Subcutaneous adipose tissue (tissue), 4 donors: ENCODE results near the gene AKR7A3. TPM values are rescaled to one million over a fixed set of nuclear protein-coding genes. Genes with fewer than 3 reads are reported as not detected.

Experiments
- total RNA-seq, 4 donors: library from RNA; depleted of rRNA; stranded (reverse); fragments of >200 nt; gene quantifications; one replicate each; pipeline ENCODE4 v1.1.0, GENCODE V29; 2016
- TF ChIP-seq, protein P1 (sequence below): fragments of 450-650 bp; IDR thresholded peaks from one replicate; pipeline ENCODE4 v1.5.1; 2016; ENCODE audit warnings: low read depth, mild to moderate bottlenecking, control low read depth, antibody characterized with exemption, moderate library complexity

The AKR7A3 gene
- total RNA-seq, 4 donors from 2014 or later: 0.51 to 2.4 (median 2.0) TPM; not detected in 1

DNA sequence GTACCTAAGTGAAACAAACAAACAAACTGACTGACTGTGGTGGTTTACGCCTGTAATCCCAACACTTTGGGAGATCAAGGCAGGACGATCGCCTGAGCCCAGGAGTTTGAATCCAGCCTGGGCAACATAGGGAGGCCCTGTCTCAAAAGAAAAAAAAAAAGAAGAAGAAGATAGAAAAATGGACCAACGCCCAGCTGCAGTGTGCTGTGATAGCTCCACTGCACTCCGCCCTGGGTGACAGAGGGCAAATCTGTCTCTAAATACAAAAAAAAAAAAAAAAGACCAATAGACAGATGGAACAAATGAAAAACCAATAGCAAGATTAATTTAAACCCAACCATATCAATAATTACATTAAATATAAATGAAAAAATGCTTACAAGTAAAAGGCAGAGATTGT, 13.9 kb downstream of the AKR7A3 start:
- TF ChIP-seq, protein P1, sequence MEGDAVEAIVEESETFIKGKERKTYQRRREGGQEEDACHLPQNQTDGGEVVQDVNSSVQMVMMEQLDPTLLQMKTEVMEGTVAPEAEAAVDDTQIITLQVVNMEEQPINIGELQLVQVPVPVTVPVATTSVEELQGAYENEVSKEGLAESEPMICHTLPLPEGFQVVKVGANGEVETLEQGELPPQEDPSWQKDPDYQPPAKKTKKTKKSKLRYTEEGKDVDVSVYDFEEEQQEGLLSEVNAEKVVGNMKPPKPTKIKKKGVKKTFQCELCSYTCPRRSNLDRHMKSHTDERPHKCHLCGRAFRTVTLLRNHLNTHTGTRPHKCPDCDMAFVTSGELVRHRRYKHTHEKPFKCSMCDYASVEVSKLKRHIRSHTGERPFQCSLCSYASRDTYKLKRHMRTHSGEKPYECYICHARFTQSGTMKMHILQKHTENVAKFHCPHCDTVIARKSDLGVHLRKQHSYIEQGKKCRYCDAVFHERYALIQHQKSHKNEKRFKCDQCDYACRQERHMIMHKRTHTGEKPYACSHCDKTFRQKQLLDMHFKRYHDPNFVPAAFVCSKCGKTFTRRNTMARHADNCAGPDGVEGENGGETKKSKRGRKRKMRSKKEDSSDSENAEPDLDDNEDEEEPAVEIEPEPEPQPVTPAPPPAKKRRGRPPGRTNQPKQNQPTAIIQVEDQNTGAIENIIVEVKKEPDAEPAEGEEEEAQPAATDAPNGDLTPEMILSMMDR: no peak

DNA sequence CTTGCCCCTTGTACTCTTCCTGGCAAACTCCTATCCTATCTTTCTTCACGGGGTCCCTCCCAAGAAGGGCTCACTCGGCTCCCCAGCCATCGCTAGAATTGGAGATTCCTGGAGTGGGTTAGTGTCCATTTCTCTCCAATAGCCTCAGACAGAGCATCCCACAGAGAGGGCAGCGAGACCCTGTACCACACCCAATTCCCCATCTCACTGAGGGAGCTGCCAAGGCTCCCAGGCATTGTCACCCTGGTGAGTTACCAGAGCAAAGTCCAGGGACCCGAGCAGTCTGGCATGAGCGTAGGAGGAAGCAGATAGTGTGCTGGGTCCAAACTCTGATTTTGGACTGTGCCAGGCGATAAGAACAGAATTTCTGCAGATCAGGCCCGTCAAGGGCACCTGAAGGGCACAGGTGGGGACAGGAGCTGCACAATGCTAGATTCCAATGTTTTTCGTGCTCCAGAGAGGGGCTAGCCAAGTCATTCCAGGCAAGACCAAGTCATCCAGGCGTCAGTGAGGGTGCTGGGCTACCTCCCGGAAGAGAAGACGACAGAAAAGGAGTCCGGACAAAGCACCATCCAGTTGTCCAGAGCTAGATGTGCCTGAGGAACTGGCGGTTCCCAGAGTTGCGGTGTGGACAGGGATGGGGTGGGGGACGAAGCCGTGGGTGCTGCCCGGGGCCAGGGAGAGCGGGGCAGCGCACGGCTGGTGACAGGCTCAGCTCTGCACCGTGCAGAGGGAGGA, 15.3 kb downstream of the AKR7A3 start:
- TF ChIP-seq, protein P1: no peak

DNA sequence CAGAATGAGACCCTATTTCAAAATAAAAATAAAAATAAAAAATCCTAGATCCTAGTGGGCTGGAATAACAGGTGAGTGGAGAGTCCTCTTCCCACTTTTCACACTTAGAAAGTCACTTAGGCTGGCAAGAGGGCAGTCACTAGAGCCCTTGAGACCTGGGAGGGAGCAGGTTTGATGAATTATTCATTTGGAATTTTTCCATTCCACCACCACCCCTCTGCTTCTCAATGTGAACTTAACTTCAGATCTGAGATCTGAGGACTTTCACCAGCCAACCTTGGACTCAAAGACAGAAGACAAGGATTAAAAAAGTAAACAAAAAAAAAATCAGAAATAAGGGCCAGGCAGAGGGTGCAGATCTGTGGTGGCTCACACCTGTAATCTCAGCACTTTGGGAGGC, 16.5 kb downstream of the AKR7A3 start:
- TF ChIP-seq, protein P1: no peak

DNA sequence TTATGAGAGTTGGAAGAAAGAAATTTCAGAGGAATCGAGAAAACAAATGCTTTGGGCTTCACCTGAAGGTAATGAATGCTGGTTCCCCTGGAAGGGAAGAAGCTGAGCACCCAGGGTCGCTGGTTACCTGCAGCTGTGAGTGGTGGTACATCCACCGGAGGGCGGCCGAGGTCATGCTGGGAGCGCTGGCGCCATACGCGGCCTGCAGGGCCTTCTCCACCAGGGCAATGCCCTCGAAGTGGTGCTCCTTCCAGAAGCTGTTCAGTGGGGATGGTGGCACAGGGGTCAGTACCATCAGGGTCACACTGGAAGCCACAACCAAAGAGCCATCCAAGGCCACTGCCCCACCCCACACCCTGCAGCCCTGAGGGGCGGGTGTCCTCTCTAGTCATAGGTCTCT, 20.1 kb downstream of the AKR7A3 start:
- TF ChIP-seq, protein P1: no peak

DNA sequence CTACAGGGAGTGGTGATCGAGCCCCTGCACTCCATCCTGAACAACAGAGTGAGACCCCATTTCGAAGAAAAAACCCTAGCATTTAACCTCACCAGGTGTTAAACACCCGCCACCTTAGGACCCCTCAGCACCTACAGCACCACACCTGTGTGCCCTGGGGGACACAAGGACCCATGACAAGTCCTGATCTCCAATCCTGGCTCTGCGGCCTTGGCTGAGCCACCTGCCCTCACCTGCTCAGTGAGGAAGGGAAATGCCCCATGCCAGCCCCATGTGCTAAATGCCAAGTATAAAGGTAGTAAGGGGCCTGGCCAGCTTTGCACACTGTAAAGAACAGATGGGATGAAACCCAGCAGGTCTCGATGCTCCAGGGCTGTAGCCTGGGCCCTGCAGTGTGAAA, 25.8 kb downstream of the AKR7A3 start:
- TF ChIP-seq, protein P1: no peak

DNA sequence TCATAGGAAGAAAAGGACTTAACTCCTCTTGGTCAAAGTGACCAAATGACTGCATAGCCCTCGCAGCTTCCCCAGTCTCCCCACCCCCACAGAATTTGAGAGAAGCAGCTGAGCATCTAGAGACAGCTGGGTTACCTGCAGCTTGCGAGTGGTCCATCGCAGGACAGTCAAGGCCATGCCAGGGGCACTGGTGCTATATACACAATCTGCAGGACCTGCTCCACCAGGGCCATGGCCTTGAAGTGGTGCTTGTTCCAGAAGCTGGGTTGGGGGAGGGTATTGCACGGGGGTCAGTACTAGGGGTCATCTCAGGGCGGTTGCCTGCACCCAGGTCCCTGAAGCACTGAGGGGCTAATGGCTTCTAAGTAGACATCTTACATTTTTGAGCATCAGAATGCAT, 26.5 kb downstream of the AKR7A3 start:
- TF ChIP-seq, protein P1: no peak

DNA sequence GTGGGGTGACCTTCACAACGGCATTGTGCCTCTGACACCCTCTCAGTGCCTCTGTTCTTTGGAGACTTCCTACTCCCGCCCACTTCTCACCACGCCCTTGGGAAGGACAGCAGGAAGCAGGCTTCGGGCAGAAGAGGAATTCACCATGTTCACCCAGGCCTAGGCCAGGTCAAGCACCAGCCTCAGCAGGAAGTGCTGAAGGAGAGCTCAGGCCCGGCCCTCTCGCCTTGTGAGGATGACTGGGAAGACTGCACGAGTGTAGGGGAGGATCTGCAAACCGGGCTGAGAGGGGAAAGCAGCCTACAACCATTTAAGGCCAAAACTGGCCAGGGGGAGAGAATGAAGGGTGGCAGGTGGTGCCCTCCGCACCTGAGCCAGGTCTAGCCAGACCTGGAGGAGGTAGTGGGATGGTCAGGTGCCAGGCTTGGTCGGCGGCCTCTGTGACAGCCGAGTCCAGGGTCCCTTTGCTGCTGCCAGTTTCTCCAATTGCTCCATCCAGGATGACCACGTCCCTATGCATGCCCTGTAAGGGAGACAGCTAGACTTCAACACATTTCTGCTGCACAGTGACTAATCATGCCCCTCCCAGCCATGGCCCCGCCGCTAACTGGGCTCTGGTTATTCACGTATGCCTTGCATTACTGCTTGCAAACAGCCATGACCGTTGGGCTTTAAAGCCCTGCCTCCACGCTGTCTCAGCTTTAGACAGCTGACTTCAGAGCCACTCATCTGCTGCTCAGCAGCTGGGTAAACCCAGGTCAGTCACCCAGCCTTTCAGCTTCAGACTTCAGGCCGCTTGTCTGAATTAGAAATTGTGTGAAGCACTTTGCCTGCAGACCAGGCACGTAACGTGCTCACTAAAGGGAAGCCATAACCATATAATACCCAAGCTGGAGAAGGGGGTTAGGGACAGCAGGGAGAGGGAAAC, 28.1 kb downstream of the AKR7A3 start:
- TF ChIP-seq, protein P1: no peak
